SJCRH30 (cell line): Measurements from ENCODE around the gene GNRH2. TPM values are rescaled to one million over a fixed set of nuclear protein-coding genes. Genes with fewer than 3 reads are reported as not detected.
"Not testable (repeated sequence)": the region's sequence is repeated elsewhere in the genome, so short reads cannot be mapped to it uniquely, and the experiment has no call there.

ENCODE experiments used
- DNase-seq, 2 experiments: peaks; one replicate each; pipeline ENCODE4 v3.0.0-alpha.2; 2015 to 2020
- H3K27ac ChIP-seq: fragments of 250-450 bp; sonication (Bioruptor Pico); 2 replicates; pipeline ENCODE4 v1.5.1; 2020; ENCODE audit warnings: mild to moderate bottlenecking, moderate library complexity
- H3K27me3 ChIP-seq: fragments of 250-450 bp; sonication (Bioruptor Pico); 2 replicates; pipeline ENCODE4 v1.5.1; 2020; ENCODE audit warnings: mild to moderate bottlenecking, moderate library complexity
- H3K36me3 ChIP-seq: fragments of 250-450 bp; sonication (Bioruptor Pico); 2 replicates; pipeline ENCODE4 v1.5.1; 2020; ENCODE audit warnings: mild to moderate bottlenecking, moderate library complexity
- H3K4me1 ChIP-seq: fragments of 250-450 bp; sonication (Bioruptor Pico); 2 replicates; pipeline ENCODE4 v1.5.1; 2020; ENCODE audit warnings: mild to moderate bottlenecking, moderate library complexity
- H3K4me3 ChIP-seq: fragments of 250-450 bp; sonication (Bioruptor Pico); 2 replicates; pipeline ENCODE4 v1.5.1; 2020; ENCODE audit warnings: mild to moderate bottlenecking, moderate library complexity
- H3K9me3 ChIP-seq: fragments of 250-450 bp; sonication (Bioruptor Pico); replicated peaks from 2 replicates; pipeline ENCODE4 v1.5.1; 2020; ENCODE audit warnings: mild to moderate bottlenecking, moderate library complexity
- total RNA-seq: library from RNA; depleted of rRNA; stranded (reverse); fragments of >200 nt; shearing (Covaris generic); gene quantifications from 2 replicates; pipeline ENCODE4 v1.2.3, GENCODE V29; 2014; rRNA removed

The GNRH2 gene
- 0.43 TPM in 1 of 2 replicates, not detected in the other for total RNA-seq

GRCh38 chr20:3043322-3043721 lies at the start of gene GNRH2:
Gene GNRH2 (plus strand): TSS chr20:3043622. CDS start chr20:3044415, 793 bp downstream.
- no peak for DNase-seq

GRCh38 chr20:2995796-2996195 lies 47.6 kb upstream of the GNRH2 start:
- H3K4me1 ChIP-seq: no peaks in the 10 kb centered on the region
- peaks cover 17% of the 10 kb centered on the region for H3K36me3 ChIP-seq
- H3K27me3 ChIP-seq: no peaks in the 10 kb centered on the region
- no peak for DNase-seq
- H3K4me3 ChIP-seq: no peak overlapping the region
- H3K27ac ChIP-seq: no peak overlapping the region
- H3K9me3 ChIP-seq: no peaks in the 10 kb centered on the region

More at GRCh38 chr20:3043322-3043721, at the start of gene GNRH2:
- no peak within 1 kb of the TSS for H3K4me3 ChIP-seq
- no peaks in the 10 kb centered on the region for H3K27me3 ChIP-seq
- H3K4me1 ChIP-seq: peaks cover 8% of the 10 kb centered on the region
- no peak within 1 kb of the TSS for H3K27ac ChIP-seq
- no peaks in the 10 kb centered on the region for H3K9me3 ChIP-seq
- peaks cover 8% of the 10 kb centered on the region; the same call in 1 of the 2 replicates for H3K36me3 ChIP-seq

GRCh38 chr20:2998728-2999127 lies 44.7 kb upstream of the GNRH2 start:
- Histone ChIP-seq H3K4me3 (no peak overlapping the region), H3K4me1 (no peaks in the 10 kb centered on the region), H3K36me3 (peaks cover 7% of the 10 kb centered on the region; the same call in 1 of the 2 replicates), H3K27ac (no peak overlapping the region), H3K27me3 (no peaks in the 10 kb centered on the region), H3K9me3 (no peaks in the 10 kb centered on the region)
- DNase-seq: no peak

GRCh38 chr20:3000852-3001523 lies 42.4 kb upstream of the GNRH2 start:
- DNase-seq: no peak
- Histone ChIP-seq H3K4me1 (no peaks in the 10 kb centered on the region), H3K36me3 (peaks cover 7% of the 10 kb centered on the region; the same call in 1 of the 2 replicates), H3K27ac (no peak overlapping the region), H3K27me3 (no peaks in the 10 kb centered on the region), H3K9me3 (no peaks in the 10 kb centered on the region), H3K4me3 (no peak overlapping the region)

GRCh38 chr20:3003416-3003815 lies 40.0 kb upstream of the GNRH2 start:
- H3K4me1 ChIP-seq: no peaks in the 10 kb centered on the region
- no peaks in the 10 kb centered on the region for H3K9me3 ChIP-seq
- H3K27me3 ChIP-seq: no peaks in the 10 kb centered on the region
- H3K36me3 ChIP-seq: peaks cover 13% of the 10 kb centered on the region
- H3K27ac ChIP-seq: no peak overlapping the region
- no peak overlapping the region for H3K4me3 ChIP-seq
- DNase-seq: no peak

- Histone ChIP-seq H3K27ac (no peak overlapping the region), H3K4me3 (no peak overlapping the region), H3K4me1 (peaks cover 5% of the 10 kb centered on the region; the same call in 1 of the 2 replicates), H3K27me3 (no peaks in the 10 kb centered on the region), H3K9me3 (no peaks in the 10 kb centered on the region), H3K36me3 (peaks cover 20% of the 10 kb centered on the region)
- peak; percentile 14 to 59 for DNase-seq
Observed at GRCh38 chr20:3010985-3011723, 32.3 kb upstream of the GNRH2 start.

GRCh38 chr20:3011752-3012151 lies 31.7 kb upstream of the GNRH2 start:
- peaks cover 5% of the 10 kb centered on the region; the same call in 1 of the 2 replicates for H3K4me1 ChIP-seq
- H3K27me3 ChIP-seq: no peaks in the 10 kb centered on the region
- no peak for DNase-seq
- no peak overlapping the region for H3K4me3 ChIP-seq
- H3K9me3 ChIP-seq: no peaks in the 10 kb centered on the region
- no peak overlapping the region for H3K27ac ChIP-seq
- peaks cover 16% of the 10 kb centered on the region for H3K36me3 ChIP-seq

GRCh38 chr20:3013771-3014170 lies 29.7 kb upstream of the GNRH2 start:
- Histone ChIP-seq H3K4me3 (no peak overlapping the region), H3K9me3 (no peaks in the 10 kb centered on the region), H3K36me3 (peaks cover 20% of the 10 kb centered on the region), H3K27me3 (no peaks in the 10 kb centered on the region), H3K27ac (no peak overlapping the region), H3K4me1 (peaks cover 5% of the 10 kb centered on the region; the same call in 1 of the 2 replicates)
- DNase-seq: no peak

GRCh38 chr20:3014179-3014578 lies 29.2 kb upstream of the GNRH2 start:
- Histone ChIP-seq H3K9me3 (no peaks in the 10 kb centered on the region), H3K27ac (no peak overlapping the region), H3K4me3 (no peak overlapping the region), H3K4me1 (peaks cover 5% of the 10 kb centered on the region; the same call in 1 of the 2 replicates), H3K27me3 (no peaks in the 10 kb centered on the region), H3K36me3 (peaks cover 16% of the 10 kb centered on the region)
- no peak for DNase-seq

GRCh38 chr20:3014662-3015061 lies 28.8 kb upstream of the GNRH2 start:
- no peak overlapping the region for H3K27ac ChIP-seq
- no peak for DNase-seq
- H3K9me3 ChIP-seq: no peaks in the 10 kb centered on the region
- H3K4me3 ChIP-seq: no peak overlapping the region
- peaks cover 15% of the 10 kb centered on the region for H3K36me3 ChIP-seq
- H3K27me3 ChIP-seq: no peaks in the 10 kb centered on the region
- peaks cover 5% of the 10 kb centered on the region; the same call in 1 of the 2 replicates for H3K4me1 ChIP-seq

- not testable (repeated sequence) for DNase-seq, H3K4me3 ChIP-seq, H3K27me3 ChIP-seq, H3K4me1 ChIP-seq, H3K9me3 ChIP-seq, H3K27ac ChIP-seq
- peaks cover 12% of the 10 kb centered on the region for H3K36me3 ChIP-seq
Observed at GRCh38 chr20:3015302-3015701, 28.1 kb upstream of the GNRH2 start.

GRCh38 chr20:3021327-3021726 lies 22.1 kb upstream of the GNRH2 start:
- no peak overlapping the region for H3K4me3 ChIP-seq
- H3K27ac ChIP-seq: no peak overlapping the region
- peaks cover 26% of the 10 kb centered on the region for H3K36me3 ChIP-seq
- H3K9me3 ChIP-seq: no peaks in the 10 kb centered on the region
- H3K27me3 ChIP-seq: no peaks in the 10 kb centered on the region
- no peaks in the 10 kb centered on the region for H3K4me1 ChIP-seq
- no peak for DNase-seq

GRCh38 chr20:3021777-3022176 lies 21.6 kb upstream of the GNRH2 start:
- Histone ChIP-seq H3K27ac (no peak overlapping the region), H3K27me3 (no peaks in the 10 kb centered on the region), H3K4me1 (no peaks in the 10 kb centered on the region), H3K36me3 (peaks cover 29% of the 10 kb centered on the region), H3K9me3 (no peaks in the 10 kb centered on the region), H3K4me3 (no peak overlapping the region)
- DNase-seq: no peak

GRCh38 chr20:3022559-3023490 lies 20.6 kb upstream of the GNRH2 start:
- not testable (repeated sequence) for H3K4me3 ChIP-seq, DNase-seq, H3K4me1 ChIP-seq, H3K27ac ChIP-seq, H3K27me3 ChIP-seq, H3K9me3 ChIP-seq
- peaks cover 27% of the 10 kb centered on the region for H3K36me3 ChIP-seq
